HepG2 (cell line): Measurements from ENCODE around the gene CLTCL1. TPM values are rescaled to one million over a fixed set of nuclear protein-coding genes. Genes with fewer than 3 reads are reported as not detected.

ENCODE experiments used
- ATAC-seq: fragments of 200-7000 bp; cut with Tn5 transposase; 3 replicates; pipeline ENCODE4 v1.9.1; 2020; ENCODE audit warnings: mild to moderate bottlenecking, moderate library complexity
- BruUV-seq: library from RNA; stranded (reverse); fragments of 400-500 nt; replicated peaks from 2 replicates; lab custom pipeline; 2021; lab: Mats Ljungman, UMichigan
- CTCF ChIA-PET: fragments of 300-600 bp; formaldehyde crosslinking; extraction: SDS; loops from one replicate; lab custom pipeline; 2021; ENCODE audit warnings: low total read pairs, inconsistent platforms, low intra/inter-chr PET ratio; lab: Yijun Ruan, JAX
- POLR2A ChIA-PET: fragments of 350-600 bp; sonication (Branson Sonifier 250); formaldehyde crosslinking; loops from one replicate; lab custom pipeline; 2020; ENCODE audit warnings: antibody characterized with exemption, inconsistent platforms; lab: Yijun Ruan, JAX
- DNase-seq: peaks from one replicate; pipeline ENCODE4 v3.0.0-alpha.2; 2015; ENCODE audit warnings: low spot score
- FAIRE-seq: peaks from 3 replicates; lab custom pipeline; 2011; peaks lifted over from hg19 to GRCh38; lab: Jason Lieb, UNC
- H2AFZ ChIP-seq: one replicate; pipeline ENCODE4 v1.6.1; 2011; ENCODE audit warnings: low read length, inconsistent platforms
- H3K27ac ChIP-seq: fragments of 300-600 bp; 3 replicates; pipeline ENCODE4 v1.8.0; 2011; ENCODE audit warnings: mixed run types, mild to moderate bottlenecking, mixed read lengths, low read length, inconsistent platforms; ENCODE audit not compliant: insufficient read depth; ENCODE audit errors: extremely low read length
- H3K27me3 ChIP-seq, 2 experiments: fragments of 200-600 bp in 1 of 2; 2 replicates in 1 of 2; 3 replicates in 1 of 2; pipeline versions ENCODE4 v1.6.0 to v1.8.0; 2011; ENCODE audit warnings: low read length in 2 of 2, mild to moderate bottlenecking in 2 of 2, moderate library complexity in 2 of 2, inconsistent platforms in 1 of 2; ENCODE audit not compliant: insufficient read depth in 2 of 2, control insufficient read depth in 1 of 2
- H3K36me3 ChIP-seq, 2 experiments: fragments of 200-600 bp in 1 of 2; replicated peaks in 1 of 2; 2 replicates in 1 of 2; 3 replicates in 1 of 2; pipeline versions ENCODE4 v1.5.1 to v1.8.0; 2011; ENCODE audit warnings: low read length in 2 of 2, inconsistent platforms in 1 of 2; ENCODE audit not compliant: insufficient read depth in 2 of 2, control insufficient read depth in 1 of 2
- H3K4me1 ChIP-seq: 2 replicates; pipeline ENCODE4 v1.5.1; 2012; ENCODE audit warnings: low read length, inconsistent platforms; ENCODE audit not compliant: insufficient read depth
- H3K4me2 ChIP-seq: 2 replicates; pipeline ENCODE4 v1.6.0; 2011; ENCODE audit warnings: low read depth, low read length, inconsistent platforms
- H3K4me3 ChIP-seq, 3 experiments: fragments of 200-600 bp in 1 of 3; sonication (generic), shearing (Covaris generic) in 1 of 3; replicated peaks in 1 of 3; 2 replicates each; pipeline ENCODE4 v1.5.1; 2011 to 2016; ENCODE audit warnings: low read length in 3 of 3, inconsistent platforms in 2 of 3, low read depth in 2 of 3, mild to moderate bottlenecking in 2 of 3, control low read depth in 1 of 3, mixed read lengths in 1 of 3; ENCODE audit not compliant: insufficient read depth in 1 of 3
- H3K79me2 ChIP-seq: one replicate; pipeline ENCODE4 v1.6.1; 2011; ENCODE audit warnings: low read length, inconsistent platforms; ENCODE audit not compliant: insufficient read depth
- H3K9ac ChIP-seq: 2 replicates; pipeline ENCODE4 v1.6.0; 2011; ENCODE audit warnings: mild to moderate bottlenecking, low read depth, low read length, inconsistent platforms; ENCODE audit not compliant: insufficient read depth
- H3K9me3 ChIP-seq: 2 replicates; pipeline ENCODE4 v1.5.1; 2012; ENCODE audit warnings: mild to moderate bottlenecking, low read length
- H4K20me1 ChIP-seq: 2 replicates; pipeline ENCODE4 v1.6.0; 2011; ENCODE audit warnings: inconsistent platforms, mild to moderate bottlenecking, low read length, moderate library complexity; ENCODE audit not compliant: insufficient read depth
- KAT8 ChIP-seq: IDR thresholded peaks from 2 replicates; pipeline ENCODE4 v1.6.1; 2016; ENCODE audit warnings: missing genetic modification reagents, missing compliant biosample characterization
- MAFF ChIP-seq: IDR thresholded peaks from 2 replicates; pipeline ENCODE4 v1.6.1; 2011; ENCODE audit warnings: low read depth, low read length, improper control_type of control experiment
- MAFK ChIP-seq, 2 experiments: IDR thresholded peaks in 1 of 2; conservative IDR thresholded peaks in 1 of 2; 2 replicates each; pipeline ENCODE4 v1.6.1; 2011; ENCODE audit warnings: improper control_type of control experiment in 2 of 2, low read length in 2 of 2
- NFATC3 ChIP-seq: sonication (generic); formaldehyde crosslinking; IDR thresholded peaks from 2 replicates; pipeline ENCODE4 v1.5.1; 2020; ENCODE audit warnings: mild to moderate bottlenecking, missing genetic modification reagents
- NFYC ChIP-seq: IDR thresholded peaks from 2 replicates; pipeline ENCODE4 v1.6.1; 2016; ENCODE audit warnings: missing genetic modification reagents, missing compliant biosample characterization
- NONO ChIP-seq, 2 experiments: fragments of 450-650 bp in 1 of 2; sonication (generic) in 1 of 2; formaldehyde crosslinking in 1 of 2; IDR thresholded peaks in 1 of 2; conservative IDR thresholded peaks in 1 of 2; 2 replicates each; pipeline versions ENCODE4 v1.6.1 to v1.8.0; 2017 to 2022; ENCODE audit warnings: mild to moderate bottlenecking in 1 of 2, missing genetic modification reagents in 1 of 2, moderate library complexity in 1 of 2
- SP1 ChIP-seq, 2 experiments: fragments of 450-650 bp in 1 of 2; sonication (generic) in 1 of 2; formaldehyde crosslinking in 1 of 2; IDR thresholded peaks; 2 replicates each; pipeline versions ENCODE4 v1.4.0 to v1.6.1; 2016 to 2020; ENCODE audit warnings: missing genetic modification reagents in 1 of 2
- WGBS: methylation state at CpG from one replicate; pipeline ENCODE4 v1.1.6; 2017; ENCODE audit warnings: low lambda C conversion rate; 5-methylcytosine and 5-hydroxymethylcytosine counted together
- in situ Hi-C: cut with HindIII; loops from 2 replicates; pipeline ENCODE4 v1.10.0; 2017; ENCODE audit warnings: low pct_unique_long_range_greater_than_20kb; ENCODE audit not compliant: extremely low pct_ligation_motif_present
- intact Hi-C: fragments of 100-400 bp; cut with micrococcal nuclease; formaldehyde crosslinking; loops from one replicate; pipeline ENCODE4 v1.10.0; 2022; ENCODE audit not compliant: unreplicated experiment
- polyA plus RNA-seq, 8 experiments: library from polyadenylated mRNA; depleted of rRNA in 3 of 8; stranded (reverse) in 7 of 8; unstranded in 1 of 8; fragments of >200 nt; fragmentation: Illumina TruSeq in 4 of 8; extraction: Trizol in 4 of 8; gene quantifications; 2 replicates each; pipeline versions ENCODE4 v1.2.1 to v1.2.3, GENCODE V29; 2011 to 2016; ENCODE audit warnings: low read depth in 4 of 8, missing spikeins in 1 of 8, mixed read lengths in 1 of 8; ENCODE audit not compliant: insufficient read depth in 1 of 8
- total RNA-seq, 5 experiments: library from RNA; depleted of rRNA; stranded (reverse); fragments of >200 nt; fragmentation: Illumina TruSeq; extraction: Trizol; gene quantifications; 2 replicates each; pipeline ENCODE4 v1.2.3, GENCODE V29; 2016; ENCODE audit warnings: low read depth in 1 of 5

The CLTCL1 gene
- total and polyA plus RNA-seq, 2 of the 13 experiments (the other 11 are each of a cell fraction or from before 2014, with no cell fraction given): 8.1 to 10.9 TPM

GRCh38 chr22:19193879-19194278 is 97.6 kb downstream of the CLTCL1 start:
- H2AFZ ChIP-seq: no peak overlapping the region
- in situ Hi-C loops (no loop called here), intact Hi-C loops (no loop called here)
- no peaks in the 10 kb centered on the region for H4K20me1 ChIP-seq
- TF ChIP-seq KAT8 (CRISPR knock-in tag): no peak
- peak; percentile 27; the same call in 1 of the 2 replicates for TF ChIP-seq MAFF
- TF ChIP-seq NONO (IDR thresholded peaks at IDR 0.05): no peak
- no peak for TF ChIP-seq NONO (CRISPR knock-in tag; conservative IDR thresholded peaks at IDR 0.05)
- peak in 1 of 2 experiments; percentile 35; a peak in 1 of 4 replicates for TF ChIP-seq MAFK (conservative IDR thresholded peaks at IDR 0.05 in 1 of 2, IDR thresholded peaks at IDR 0.05 in 1 of 2; ENCODE audit: low read length in 2 of 2)
- TF ChIP-seq SP1 (IDR thresholded peaks at IDR 0.05): no peak
- no peak for TF ChIP-seq SP1 (CRISPR knock-in tag; IDR thresholded peaks at IDR 0.05)
- no peak for TF ChIP-seq NFATC3 (CRISPR knock-in tag)
- 0 out of 2 replicates have a peak, but pooled peaks have one; percentile 10 for TF ChIP-seq NFYC (CRISPR knock-in tag)
- no peak overlapping the region for H3K27ac ChIP-seq
- FAIRE-seq (no peak), DNase-seq (no peak), ATAC-seq (no peak)
- no peak overlapping the region for H3K9ac ChIP-seq
- H3K4me2 ChIP-seq: no peak overlapping the region
- no peaks in the 10 kb centered on the region for H3K79me2 ChIP-seq
- H3K9me3 ChIP-seq: no peaks in the 10 kb centered on the region
- ChIA-PET POLR2A (interaction anchor here (1.6 kb wide), 1 partner anchor 15 kb away, joined by 4 read pairs; the partner anchor contains the start of gene SLC25A1), CTCF (no interaction called here)
- H3K4me3 ChIP-seq: no peak overlapping the region
- no peaks in the 10 kb centered on the region for H3K4me1 ChIP-seq
- no TSS peak for BruUV-seq
- H3K27me3 ChIP-seq: no peaks in the 10 kb centered on the region
- peaks cover 0 to 2% of the 10 kb centered on the region in 2 experiments; a peak in 3 of 5 replicates for H3K36me3 ChIP-seq
- WGBS: 99% methylated on average over 6 of the region's 6 CpGs
